Activated CD4-positive, alpha-beta T cell treated with anti-CD3 and anti-CD28 coated beads for 36 hours (primary cell): Measurements from ENCODE around the gene NACAD. TPM values are rescaled to one million over a fixed set of nuclear protein-coding genes. Genes with fewer than 3 reads are reported as not detected.

Source experiments
- ATAC-seq: fragments of 200-7000 bp; cut with Tn5 transposase; one replicate; pipeline ENCODE4 v1.10.0; 2021; ENCODE audit warnings: mild to moderate bottlenecking, moderate library complexity
- CTCF ChIA-PET: fragments of 350-600 bp; sonication (Branson Sonifier 250); formaldehyde crosslinking; loops from one replicate; lab custom pipeline; 2021; ENCODE audit warnings: antibody characterized with exemption; lab: Charles Lee
- POLR2A ChIA-PET: fragments of 350-600 bp; sonication (Branson Sonifier 250); formaldehyde crosslinking; loops from one replicate; lab custom pipeline; 2021; ENCODE audit warnings: antibody characterized with exemption, inconsistent platforms; lab: Charles Lee
- DNase-seq: peaks from one replicate; pipeline ENCODE4 v3.0.0-alpha.2; 2020
- H3K27ac Mint-ChIP-seq: one replicate; pipeline ENCODE4 v1.8.0; 2021; ENCODE audit warnings: mixed read lengths
- H3K27me3 Mint-ChIP-seq: one replicate; pipeline ENCODE4 v1.8.0; 2021; ENCODE audit warnings: mixed read lengths
- H3K36me3 Mint-ChIP-seq: one replicate; pipeline ENCODE4 v1.8.0; 2021; ENCODE audit warnings: low read depth, mixed read lengths
- H3K4me1 Mint-ChIP-seq: one replicate; pipeline ENCODE4 v1.8.0; 2021; ENCODE audit warnings: mixed read lengths
- H3K4me3 Mint-ChIP-seq: one replicate; pipeline ENCODE4 v1.8.0; 2021; ENCODE audit warnings: mild to moderate bottlenecking, moderate library complexity, mixed read lengths
- H3K9me3 Mint-ChIP-seq: one replicate; pipeline ENCODE4 v1.8.0; 2021; ENCODE audit warnings: low read depth, mixed read lengths
- intact Hi-C, 2 experiments: fragments of 100-400 bp; cut with DNase I in 1 of 2; cut with micrococcal nuclease in 1 of 2; formaldehyde crosslinking; loops; one replicate each; pipeline versions ENCODE4 v1.14.2 to v1.15.1; 2022 to 2024; cut with DNase I, micrococcal nuclease
- total RNA-seq, 2 experiments: library from RNA; stranded (reverse); gene quantifications; one replicate each; pipeline ENCODE4 v1.2.3, GENCODE V29; 2021

Gene NACAD
- total RNA-seq, 2 experiments from 2014 or later: 0.14 to 0.21 TPM

- no peaks in the 10 kb centered on the region for H3K27me3 Mint-ChIP-seq
- POLR2A ChIA-PET: interaction anchor here (1.3 kb wide), 1 partner anchor 32 kb away, joined by 4 read pairs; no protein-coding TSS in a partner anchor
- intact Hi-C loops: loop anchor here in 1 of 2 experiments (10.0 kb wide), 1 partner anchor 539 kb away; the partner anchor contains the start of gene NUDCD3
- H3K36me3 Mint-ChIP-seq: peaks cover 33% of the 10 kb centered on the region
- DNase-seq (no peak), ATAC-seq (peak; percentile 21)
- peak overlapping the region; percentile 9 for H3K4me3 Mint-ChIP-seq
- CTCF ChIA-PET: interaction anchor here (0.6 to 2.0 kb wide), 5 partner anchors 19 to 235 kb away, joined by 3 to 5 read pairs (median 3); no protein-coding TSS in a partner anchor
- H3K27ac Mint-ChIP-seq: peak overlapping the region; percentile 79
- no peaks in the 10 kb centered on the region for H3K9me3 Mint-ChIP-seq
- peaks cover 80% of the 10 kb centered on the region for H3K4me1 Mint-ChIP-seq
Measured at GRCh38 chr7:45033261-45033930, 55.4 kb downstream of the NACAD start.

DNA sequence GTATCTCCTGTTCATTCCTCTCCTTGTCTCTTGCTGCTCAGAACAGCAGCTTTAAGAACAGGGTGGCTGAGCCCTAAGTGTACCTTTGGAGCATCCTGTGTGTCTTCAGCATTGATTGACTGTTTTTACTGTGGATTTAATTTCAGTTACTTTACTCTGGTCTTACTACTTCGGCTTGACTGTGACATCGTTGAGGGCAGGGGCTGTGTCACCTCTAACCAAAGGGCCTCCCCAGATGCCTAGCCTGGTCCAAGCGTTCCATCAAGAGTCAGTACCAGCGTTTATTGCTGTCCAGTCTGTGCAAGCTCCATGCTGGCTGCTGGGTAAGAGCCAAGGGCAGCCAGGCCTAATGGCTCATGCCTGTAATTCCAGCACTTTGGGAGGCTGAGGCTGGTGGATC is 56.3 kb downstream of the NACAD start:
- ChIA-PET POLR2A (interaction anchor here (0.6 to 1.5 kb wide), 2 partner anchors 31 to 38 kb away, joined by 4 to 9 read pairs; no protein-coding TSS in a partner anchor), CTCF (interaction anchor here (0.7 to 1.3 kb wide), 3 partner anchors 17 to 175 kb away, joined by 3 to 6 read pairs (median 3); no protein-coding TSS in a partner anchor)
- Mint-ChIP-seq H3K4me3 (no peak overlapping the region), H3K36me3 (peaks cover 39% of the 10 kb centered on the region), H3K27ac (peak overlapping the region; percentile 70), H3K9me3 (no peaks in the 10 kb centered on the region), H3K4me1 (peaks cover 80% of the 10 kb centered on the region), H3K27me3 (no peaks in the 10 kb centered on the region)
- ATAC-seq (no peak), DNase-seq (no peak)
- intact Hi-C loops: loop anchor here in 1 of 2 experiments (10.0 kb wide), 1 partner anchor 538 kb away; the partner anchor contains the start of gene NUDCD3

- Mint-ChIP-seq H3K27me3 (no peaks in the 10 kb centered on the region), H3K36me3 (peaks cover 43% of the 10 kb centered on the region), H3K27ac (peak overlapping the region; percentile 70), H3K4me1 (peaks cover 81% of the 10 kb centered on the region), H3K4me3 (no peak overlapping the region), H3K9me3 (no peaks in the 10 kb centered on the region)
- POLR2A ChIA-PET: interaction anchor here (1.5 kb wide), 1 partner anchor 31 kb away, joined by 4 read pairs; no protein-coding TSS in a partner anchor
- intact Hi-C loops: loop anchor here in 1 of 2 experiments (10.0 kb wide), 1 partner anchor 537 kb away; the partner anchor contains the start of gene NUDCD3
- DNase-seq (peak; percentile 28), ATAC-seq (no peak)
- CTCF ChIA-PET: interaction anchor here (1.0 to 1.3 kb wide), 4 partner anchors 10 to 174 kb away, joined by 3 to 6 read pairs (median 4); partner anchors contain the start of gene MYO1G
Measured at GRCh38 chr7:45031829-45032228, 56.9 kb downstream of the NACAD start.

Other genes starting within 250 kb of the NACAD start
- gene H2AZ2, start 240.9 kb downstream of the NACAD start, total RNA-seq: 100 to 1,000 TPM; 148 to 275 TPM
- 10 to 100 TPM; 18.8 to 20.8 TPM for gene PURB, start 203.4 kb downstream of the NACAD start, total RNA-seq
- gene MYO1G, start 110.0 kb downstream of the NACAD start, total RNA-seq: 100 to 1,000 TPM; 369 to 376 TPM
- gene CCM2, start 88.8 kb downstream of the NACAD start, total RNA-seq: 10 to 100 TPM; 70.1 to 80.1 TPM
- 100 to 1,000 TPM; 158 to 163 TPM for gene TBRG4, start 22.7 kb upstream of the NACAD start, total RNA-seq
- gene RAMP3, start 68.8 kb upstream of the NACAD start, total RNA-seq: not detected